MCF 10A (cell line): Measurements from ENCODE around the gene MUSTN1. TPM values are rescaled to one million over a fixed set of nuclear protein-coding genes. Genes with fewer than 3 reads are reported as not detected.

Source experiments
- BruUV-seq: library from RNA; stranded (reverse); fragments of 400-500 nt; replicated peaks from 2 replicates; lab custom pipeline; 2021; lab: Mats Ljungman, UMichigan
- CTCF ChIA-PET: fragments of 300-600 bp; sonication (Branson Sonifier 250); formaldehyde crosslinking; extraction: SDS; loops from one replicate; lab custom pipeline; 2021; ENCODE audit warnings: antibody characterized with exemption, inconsistent platforms; lab: Yijun Ruan, JAX
- POLR2A ChIA-PET: fragments of 300-600, 350-650 bp; sonication (Branson Sonifier 250); formaldehyde crosslinking; extraction: SDS; loops from one replicate; lab custom pipeline; 2020; ENCODE audit warnings: antibody characterized with exemption, inconsistent platforms; lab: Yijun Ruan, JAX
- DNase-seq: peaks from one replicate; pipeline ENCODE4 v3.0.0-alpha.2; 2018; ENCODE audit not compliant: unreplicated experiment
- H3K27ac Mint-ChIP-seq: one replicate; pipeline ENCODE4 v1.8.0; 2022; ENCODE audit warnings: mild to moderate bottlenecking, low read depth, mixed read lengths; ENCODE audit not compliant: unreplicated experiment
- H3K27me3 Mint-ChIP-seq: one replicate; pipeline ENCODE4 v1.8.0; 2022; ENCODE audit warnings: mixed read lengths; ENCODE audit not compliant: insufficient read depth, unreplicated experiment
- H3K36me3 Mint-ChIP-seq: one replicate; pipeline ENCODE4 v1.8.0; 2022; ENCODE audit warnings: mild to moderate bottlenecking, moderate library complexity, mixed read lengths; ENCODE audit not compliant: insufficient read depth, unreplicated experiment
- H3K4me1 Mint-ChIP-seq: one replicate; pipeline ENCODE4 v1.8.0; 2022; ENCODE audit warnings: mixed read lengths; ENCODE audit not compliant: insufficient read depth, unreplicated experiment
- H3K4me3 Mint-ChIP-seq: one replicate; pipeline ENCODE4 v1.8.0; 2022; ENCODE audit warnings: mild to moderate bottlenecking, moderate library complexity, mixed read lengths; ENCODE audit not compliant: unreplicated experiment
- H3K9me3 Mint-ChIP-seq: one replicate; pipeline ENCODE4 v1.8.0; 2022; ENCODE audit warnings: mixed read lengths; ENCODE audit not compliant: unreplicated experiment
- intact Hi-C: fragments of 100-400 bp; cut with micrococcal nuclease; formaldehyde crosslinking; loops from 2 replicates; pipeline ENCODE4 v1.14.1; 2022
- total RNA-seq: library from RNA; stranded (reverse); gene quantifications from 2 replicates; pipeline ENCODE4 v1.2.3, GENCODE V29; 2022
- TF ChIP-seq, protein P1 (sequence below): fragments of 200-600 bp; IDR thresholded peaks from one replicate; pipeline ENCODE4 v1.8.0; 2022; ENCODE audit warnings: antibody characterized with exemption, mild to moderate bottlenecking; ENCODE audit not compliant: unreplicated experiment

Gene MUSTN1
- total RNA-seq, 1 experiment from 2014 or later = not detected

DNA sequence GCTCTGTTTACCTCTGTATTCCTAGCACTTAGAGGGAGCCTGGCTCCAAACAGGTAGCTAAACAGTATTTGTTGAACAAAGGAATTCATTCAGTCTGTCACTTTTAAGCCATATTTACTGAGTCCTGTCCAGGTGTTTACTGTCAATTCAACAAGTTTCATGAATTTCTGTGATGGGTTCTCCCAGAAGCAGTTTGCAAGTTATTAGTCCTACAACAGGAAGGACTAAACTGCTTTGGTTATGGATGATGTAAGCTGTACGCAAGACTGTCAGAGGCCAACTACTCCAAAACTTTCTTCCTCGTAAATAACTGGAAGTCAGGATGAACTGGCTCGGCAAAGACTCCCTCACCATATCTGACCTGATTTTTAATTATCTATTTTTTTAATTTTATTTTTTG is 37.4 kb upstream of the MUSTN1 start:
- POLR2A ChIA-PET = no interaction called here
- Mint-ChIP-seq H3K36me3 (no peaks in the 10 kb centered on the region), H3K27ac (no peak overlapping the region), H3K9me3 (no peaks in the 10 kb centered on the region), H3K4me3 (no peak overlapping the region), H3K4me1 (peaks cover 7% of the 10 kb centered on the region), H3K27me3 (no peaks in the 10 kb centered on the region)
- TF ChIP-seq, protein P1, sequence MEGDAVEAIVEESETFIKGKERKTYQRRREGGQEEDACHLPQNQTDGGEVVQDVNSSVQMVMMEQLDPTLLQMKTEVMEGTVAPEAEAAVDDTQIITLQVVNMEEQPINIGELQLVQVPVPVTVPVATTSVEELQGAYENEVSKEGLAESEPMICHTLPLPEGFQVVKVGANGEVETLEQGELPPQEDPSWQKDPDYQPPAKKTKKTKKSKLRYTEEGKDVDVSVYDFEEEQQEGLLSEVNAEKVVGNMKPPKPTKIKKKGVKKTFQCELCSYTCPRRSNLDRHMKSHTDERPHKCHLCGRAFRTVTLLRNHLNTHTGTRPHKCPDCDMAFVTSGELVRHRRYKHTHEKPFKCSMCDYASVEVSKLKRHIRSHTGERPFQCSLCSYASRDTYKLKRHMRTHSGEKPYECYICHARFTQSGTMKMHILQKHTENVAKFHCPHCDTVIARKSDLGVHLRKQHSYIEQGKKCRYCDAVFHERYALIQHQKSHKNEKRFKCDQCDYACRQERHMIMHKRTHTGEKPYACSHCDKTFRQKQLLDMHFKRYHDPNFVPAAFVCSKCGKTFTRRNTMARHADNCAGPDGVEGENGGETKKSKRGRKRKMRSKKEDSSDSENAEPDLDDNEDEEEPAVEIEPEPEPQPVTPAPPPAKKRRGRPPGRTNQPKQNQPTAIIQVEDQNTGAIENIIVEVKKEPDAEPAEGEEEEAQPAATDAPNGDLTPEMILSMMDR = no peak
- no TSS peak for BruUV-seq
- DNase-seq = no peak
- CTCF ChIA-PET = interaction anchor here (0.7 to 1.1 kb wide), 3 partner anchors 40 to 292 kb away, joined by 3 to 4 read pairs (median 3); no protein-coding TSS in a partner anchor
- intact Hi-C loops = no loop called here

GRCh38 chr3:52871761-52872160 is 36.9 kb upstream of the MUSTN1 start:
- no peaks in the 10 kb centered on the region for H3K27me3 Mint-ChIP-seq

DNA sequence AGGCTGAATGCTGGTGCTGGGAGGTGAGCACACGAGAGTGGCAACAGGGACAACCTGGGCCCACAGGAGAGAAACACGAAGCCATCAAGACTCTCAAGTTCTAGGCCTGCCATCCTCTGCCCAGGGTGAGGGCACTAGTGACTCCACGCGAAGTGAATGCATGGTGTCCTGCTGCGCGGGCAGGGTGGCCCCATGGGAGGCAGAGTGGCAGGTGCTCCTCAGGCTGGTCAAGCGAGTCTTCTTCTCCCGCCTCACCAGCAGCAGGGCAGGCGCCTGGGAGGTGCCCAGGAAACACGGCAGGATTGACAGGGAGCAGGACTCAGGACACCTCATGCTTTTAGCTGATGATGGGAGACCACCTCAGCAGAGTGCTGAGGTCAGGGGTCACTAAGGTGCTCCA is 35.7 kb upstream of the MUSTN1 start:
- no peak for DNase-seq
- ChIA-PET POLR2A (no interaction called here), CTCF (interaction anchor here (0.7 to 1.3 kb wide), 3 partner anchors 12 to 20 kb away, joined by 3 read pairs; no protein-coding TSS in a partner anchor)
- Mint-ChIP-seq H3K36me3 (no peaks in the 10 kb centered on the region), H3K9me3 (no peaks in the 10 kb centered on the region), H3K27me3 (no peaks in the 10 kb centered on the region), H3K27ac (no peak overlapping the region), H3K4me3 (no peak overlapping the region), H3K4me1 (peaks cover 7% of the 10 kb centered on the region)
- intact Hi-C loops = no loop called here
- no TSS peak for BruUV-seq
- TF ChIP-seq, protein P1 = no peak

More at GRCh38 chr3:52871761-52872160, 36.9 kb upstream of the MUSTN1 start:
- no peaks in the 10 kb centered on the region for H3K9me3 Mint-ChIP-seq
- BruUV-seq = no TSS peak
- H3K4me1 Mint-ChIP-seq = peaks cover 7% of the 10 kb centered on the region
- TF ChIP-seq, protein P1 = no peak
- H3K4me3 Mint-ChIP-seq = no peak overlapping the region
- intact Hi-C loops = no loop called here
- H3K36me3 Mint-ChIP-seq = no peaks in the 10 kb centered on the region
- no peak overlapping the region for H3K27ac Mint-ChIP-seq
- ChIA-PET CTCF (interaction anchor here (0.7 to 1.1 kb wide), 2 partner anchors 63 to 292 kb away, joined by 3 to 4 read pairs; no protein-coding TSS in a partner anchor), POLR2A (no interaction called here)
- DNase-seq = no peak

DNA sequence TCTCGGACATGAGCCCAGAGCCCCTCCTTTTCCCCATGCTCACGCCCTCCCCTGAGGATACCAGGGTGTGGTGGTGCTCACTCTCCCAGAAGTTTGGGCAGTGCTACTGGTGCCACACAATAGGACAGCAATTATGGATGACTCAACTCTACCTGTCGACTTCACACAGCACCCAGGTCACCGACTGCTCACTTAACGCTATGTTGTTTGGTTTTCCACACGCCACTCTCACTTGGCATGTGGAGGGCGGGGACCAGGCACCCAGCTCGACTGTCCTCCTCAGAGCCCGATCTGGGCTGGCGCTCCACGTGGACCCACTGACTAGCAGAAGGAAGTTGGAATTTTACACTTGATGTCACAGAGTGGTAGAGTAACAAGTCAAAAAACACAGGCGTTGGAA is 31.6 kb upstream of the MUSTN1 start:
- CTCF ChIA-PET = no interaction called here
- H3K4me3 Mint-ChIP-seq = no peak overlapping the region
- no peaks in the 10 kb centered on the region for H3K27me3 Mint-ChIP-seq
- no peaks in the 10 kb centered on the region for H3K9me3 Mint-ChIP-seq
- TF ChIP-seq, protein P1 = no peak
- POLR2A ChIA-PET = no interaction called here
- BruUV-seq = no TSS peak
- H3K36me3 Mint-ChIP-seq = no peaks in the 10 kb centered on the region
- no peak for DNase-seq
- H3K4me1 Mint-ChIP-seq = no peaks in the 10 kb centered on the region
- intact Hi-C loops = no loop called here
- H3K27ac Mint-ChIP-seq = no peak overlapping the region
